Measurements from ENCODE around the gene ORM1. TPM values are rescaled to one million over a fixed set of nuclear protein-coding genes. Genes with fewer than 3 reads are reported as not detected.

ORM1 gene
- total and polyA plus RNA-seq, 10 of the 15 experiments (the other 5 are each of a cell fraction or from before 2014, with no cell fraction given), result 4.4 TPM; not detected in 9

GRCh38 chr9:114274217-114274616 is 48.7 kb upstream of the ORM1 start:
- in situ Hi-C loops (cut with MboI) (no loop called here), intact Hi-C loops (cut with micrococcal nuclease; ENCODE audit: unreplicated experiment) (no loop called here)
- ATAC-seq, result no peak
- no peak overlapping the region for H3K4me2 ChIP-seq (ENCODE audit: control insufficient read depth, insufficient read depth)
- no peak for DNase-seq (ENCODE audit: low read depth, low spot score)
- CTCF ChIA-PET, result interaction anchor here (0.6 to 1.4 kb wide), 5 partner anchors 10 to 245 kb away, joined by 3 to 6 read pairs (median 4); partner anchors contain the start of gene COL27A1
- TF ChIP-seq LARP7 (IDR thresholded peaks at IDR 0.05) (no peak), USF1 (IDR thresholded peaks at IDR 0.05; ENCODE audit: borderline replicate concordance, extremely low read length, insufficient read depth, low read depth, low read length) (no peak), CBFB (IDR thresholded peaks at IDR 0.05; ENCODE audit: low read depth) (no peak), NKRF (conservative IDR thresholded peaks at IDR 0.05) (no peak), BRCA1 (IDR thresholded peaks at IDR 0.05; ENCODE audit: low read depth, low read length) (no peak), IKZF2 (IDR thresholded peaks at IDR 0.05) (no peak), POU2F2 (IDR thresholded peaks at IDR 0.05; ENCODE audit: borderline replicate concordance, low read depth, low read length) (no peak), TARDBP (IDR thresholded peaks at IDR 0.05; ENCODE audit: borderline replicate concordance) (no peak), HDAC2 (IDR thresholded peaks at IDR 0.05) (no peak), PAX5 (IDR thresholded peaks at IDR 0.05; ENCODE audit: borderline replicate concordance, low read depth, low read length) (no peak), HCFC1 (IDR thresholded peaks at IDR 0.05; ENCODE audit: low read length) (no peak), ZZZ3 (IDR thresholded peaks at IDR 0.05; ENCODE audit: control insufficient read depth, insufficient read length, low read depth) (no peak)
- H3K27ac ChIP-seq (ENCODE audit: control insufficient read depth, insufficient read depth), result no peak overlapping the region
- H3K9ac ChIP-seq (ENCODE audit: control insufficient read depth, insufficient read depth, low read length), result no peak overlapping the region
- 29% methylated on average over 4 of the region's 5 CpGs for WGBS (ENCODE audit: insufficient coverage, insufficient replicate concordance, low lambda C conversion rate, missing lambda C conversion rate)
- no peaks in the 10 kb centered on the region for H4K20me1 ChIP-seq (ENCODE audit: control insufficient read depth, insufficient read depth)
- no peaks in the 10 kb centered on the region for H3K79me2 ChIP-seq (ENCODE audit: control insufficient read depth, insufficient read depth, low read length)
- BruUV-seq (replicated peaks), result no TSS peak
- RAD21 ChIA-PET (ENCODE audit: unreplicated experiment), result no interaction called here
- no peak overlapping the region for H2AFZ ChIP-seq (ENCODE audit: control insufficient read depth, low read depth, low read length)
- no peaks in the 10 kb centered on the region for H3K36me3 ChIP-seq (ENCODE audit: control insufficient read depth in 2 of 2, insufficient read depth in 2 of 2, low read length in 1 of 2)
- SMC1A ChIA-PET (ENCODE audit: uncharacterized antibody, unreplicated experiment), result no interaction called here
- H3K9me3 ChIP-seq (replicated peaks; ENCODE audit: control insufficient read depth, insufficient read depth, low read length), result no peaks in the 10 kb centered on the region
- H3K4me3 ChIP-seq, result no peak overlapping the region
- POLR2A ChIA-PET, result no interaction called here
- H3K27me3 ChIP-seq (replicated peaks in 1 of 2; ENCODE audit: control insufficient read depth in 2 of 2, insufficient read depth in 2 of 2, low read length in 1 of 2), result peaks cover 0 to 3% of the 10 kb centered on the region in 2 experiments; a peak in 1 of 4 replicates
- FAIRE-seq, result no peak
- no peaks in the 10 kb centered on the region for H3K4me1 ChIP-seq (ENCODE audit: control insufficient read depth, insufficient read depth, low read length)

All from GM12878 (cell line).